Hepatocyte (in vitro differentiated cells): Measurements from ENCODE around the gene CDH22. TPM values are rescaled to one million over a fixed set of nuclear protein-coding genes. Genes with fewer than 3 reads are reported as not detected.

Source experiments
- DNase-seq: peaks from one replicate; pipeline ENCODE4 v3.0.0-alpha.2; 2016; ENCODE audit warnings: low spot score
- H2AFZ ChIP-seq: fragments of 200-600 bp; sonication (generic); 2 replicates; pipeline ENCODE4 v1.6.0; 2016; ENCODE audit warnings: antibody characterized with exemption, mild to moderate bottlenecking
- H3K27ac ChIP-seq: fragments of 200-600 bp; sonication (generic); 2 replicates; pipeline ENCODE4 v1.5.1; 2016; ENCODE audit warnings: mild to moderate bottlenecking
- H3K27me3 ChIP-seq: fragments of 200-600 bp; sonication (generic); 2 replicates; pipeline ENCODE4 v1.6.1; 2016
- H3K36me3 ChIP-seq: fragments of 200-600 bp; sonication (generic); replicated peaks from 2 replicates; pipeline ENCODE4 v1.5.1; 2016; ENCODE audit warnings: low read depth; ENCODE audit not compliant: insufficient read depth
- H3K4me1 ChIP-seq: fragments of 200-600 bp; sonication (generic); 2 replicates; pipeline ENCODE4 v1.5.1; 2016; ENCODE audit warnings: mild to moderate bottlenecking, moderate library complexity; ENCODE audit not compliant: insufficient read depth
- H3K4me2 ChIP-seq: fragments of 200-600 bp; sonication (generic); 2 replicates; pipeline ENCODE4 v1.6.0; 2016
- H3K4me3 ChIP-seq: fragments of 200-600 bp; sonication (generic); 2 replicates; pipeline ENCODE4 v1.5.1; 2016; ENCODE audit warnings: mild to moderate bottlenecking
- H3K79me2 ChIP-seq: fragments of 200-600 bp; sonication (generic); 2 replicates; pipeline ENCODE4 v1.6.0; 2017; ENCODE audit warnings: mild to moderate bottlenecking
- H3K9me2 ChIP-seq: fragments of 200-600 bp; sonication (generic); replicated peaks from 2 replicates; pipeline ENCODE4 v1.6.0; 2017; ENCODE audit warnings: mild to moderate bottlenecking; ENCODE audit not compliant: insufficient read depth
- H3K9me3 ChIP-seq: fragments of 200-600 bp; sonication (generic); 2 replicates; pipeline ENCODE4 v1.5.1; 2016; ENCODE audit warnings: low read depth, mild to moderate bottlenecking
- H4K20me1 ChIP-seq: fragments of 200-600 bp; sonication (generic); 2 replicates; pipeline ENCODE4 v1.6.0; 2016; ENCODE audit warnings: mild to moderate bottlenecking; ENCODE audit not compliant: insufficient read depth, poor library complexity, severe bottlenecking
- CTCF ChIP-seq: fragments of 200-600 bp; sonication (generic); IDR thresholded peaks from 2 replicates; pipeline ENCODE4 v1.5.1; 2016; ENCODE audit warnings: antibody characterized with exemption, mild to moderate bottlenecking; ENCODE audit not compliant: poor library complexity
- EZH2 ChIP-seq: fragments of 200-600 bp; sonication (generic); IDR thresholded peaks from 2 replicates; pipeline ENCODE4 v1.6.1; 2016; ENCODE audit warnings: antibody characterized with exemption, mild to moderate bottlenecking, borderline replicate concordance
- EZH2phosphoT487 ChIP-seq: fragments of 200-600 bp; sonication (generic); IDR thresholded peaks from one replicate; pipeline ENCODE4 v1.6.1; 2018; ENCODE audit warnings: antibody characterized with exemption, mild to moderate bottlenecking, low read depth, moderate library complexity; ENCODE audit not compliant: unreplicated experiment, severe bottlenecking
- WGBS: methylation state at CpG from one replicate; pipeline ENCODE4 v1.1.6; 2016; ENCODE audit warnings: low lambda C conversion rate; ENCODE audit errors: missing lambda C conversion rate; 5-methylcytosine and 5-hydroxymethylcytosine counted together
- polyA plus RNA-seq: library from polyadenylated mRNA; unstranded; fragments of >200 nt; fragmentation: Nextera tagmentation; extraction: Ambion mirVana; gene quantifications from 2 replicates; pipeline ENCODE4 v1.2.1, GENCODE V29; 2016
- total RNA-seq: library from RNA; depleted of rRNA; stranded (reverse); fragments of >200 nt; gene quantifications from 2 replicates; pipeline ENCODE4 v1.2.3, GENCODE V29; 2014

CDH22 gene
- total and polyA plus RNA-seq, 2 experiments from 2014 or later: not detected

GRCh38 chr20:46195264-46196036 lies 112.8 kb downstream of the CDH22 start:
- TF ChIP-seq EZH2 (no peak), CTCF (no peak), EZH2phosphoT487 (no peak)
- no peak overlapping the region for H3K4me2 ChIP-seq
- H3K4me1 ChIP-seq: no peaks in the 10 kb centered on the region
- H2AFZ ChIP-seq: no peak overlapping the region
- no peaks in the 10 kb centered on the region for H3K36me3 ChIP-seq
- no peaks in the 10 kb centered on the region for H4K20me1 ChIP-seq
- no peaks in the 10 kb centered on the region for H3K9me2 ChIP-seq
- no peak overlapping the region for H3K27ac ChIP-seq
- H3K4me3 ChIP-seq: no peak overlapping the region
- DNase-seq: no peak
- peaks cover 22% of the 10 kb centered on the region for H3K27me3 ChIP-seq
- no peaks in the 10 kb centered on the region for H3K79me2 ChIP-seq
- H3K9me3 ChIP-seq: no peaks in the 10 kb centered on the region
- WGBS: 59% methylated on average over 16 of the region's 17 CpGs

DNA sequence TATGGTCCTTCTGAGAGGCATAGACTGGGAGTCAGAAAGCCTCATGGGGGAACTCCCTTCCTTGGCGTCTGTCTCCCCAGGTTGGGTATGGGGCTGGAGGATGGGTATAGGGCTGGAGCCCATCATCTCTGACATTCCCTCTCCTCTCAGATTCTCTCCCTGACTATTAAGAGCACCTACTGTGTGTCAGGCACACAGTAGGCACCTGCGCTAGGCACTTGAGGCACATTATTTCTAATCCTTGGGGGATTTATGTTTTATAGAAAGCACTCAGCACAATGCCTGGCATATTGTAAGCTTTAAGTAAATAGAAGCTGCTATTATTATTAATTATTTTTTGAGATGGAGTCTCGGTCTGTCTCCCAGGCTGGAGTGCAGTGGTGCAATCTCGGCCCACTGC lies 113.9 kb downstream of the CDH22 start:
- no peaks in the 10 kb centered on the region for H3K9me3 ChIP-seq
- peaks cover 19% of the 10 kb centered on the region for H3K27me3 ChIP-seq
- H3K4me1 ChIP-seq: no peaks in the 10 kb centered on the region
- no peak for TF ChIP-seq CTCF
- TF ChIP-seq EZH2phosphoT487: no peak
- no peak for TF ChIP-seq EZH2
- no peak for DNase-seq
- H2AFZ ChIP-seq: no peak overlapping the region
- H3K27ac ChIP-seq: no peak overlapping the region
- 86% methylated on average over 4 of the region's 4 CpGs for WGBS
- H3K36me3 ChIP-seq: no peaks in the 10 kb centered on the region
- H3K4me2 ChIP-seq: no peak overlapping the region
- H3K9me2 ChIP-seq: no peaks in the 10 kb centered on the region
- no peaks in the 10 kb centered on the region for H3K79me2 ChIP-seq
- H4K20me1 ChIP-seq: no peaks in the 10 kb centered on the region
- H3K4me3 ChIP-seq: no peak overlapping the region

- Histone ChIP-seq H2AFZ (no peak overlapping the region), H3K27me3 (peaks cover 7% of the 10 kb centered on the region), H3K4me1 (no peaks in the 10 kb centered on the region), H3K9me3 (no peaks in the 10 kb centered on the region), H3K9me2 (no peaks in the 10 kb centered on the region), H4K20me1 (no peaks in the 10 kb centered on the region), H3K27ac (no peak overlapping the region), H3K79me2 (no peaks in the 10 kb centered on the region), H3K4me2 (no peak overlapping the region), H3K4me3 (no peak overlapping the region), H3K36me3 (no peaks in the 10 kb centered on the region)
- 34% methylated on average over 5 of the region's 6 CpGs for WGBS
- TF ChIP-seq CTCF (no peak), EZH2 (no peak), EZH2phosphoT487 (no peak)
- DNase-seq: no peak
Measured at GRCh38 chr20:46192376-46192944, 115.8 kb downstream of the CDH22 start.
